SJCRH30 (cell line): ENCODE measurements around the gene IDI1. TPM values are rescaled to one million over a fixed set of nuclear protein-coding genes. Genes with fewer than 3 reads are reported as not detected.
"Not testable (repeated sequence)": the region's sequence is repeated elsewhere in the genome, so short reads cannot be mapped to it uniquely, and the experiment has no call there.

Source experiments
- DNase-seq, 2 experiments: peaks; one replicate each; pipeline ENCODE4 v3.0.0-alpha.2; 2015 to 2020
- H3K27ac ChIP-seq: fragments of 250-450 bp; sonication (Bioruptor Pico); 2 replicates; pipeline ENCODE4 v1.5.1; 2020; ENCODE audit warnings: mild to moderate bottlenecking, moderate library complexity
- H3K27me3 ChIP-seq: fragments of 250-450 bp; sonication (Bioruptor Pico); 2 replicates; pipeline ENCODE4 v1.5.1; 2020; ENCODE audit warnings: mild to moderate bottlenecking, moderate library complexity
- H3K36me3 ChIP-seq: fragments of 250-450 bp; sonication (Bioruptor Pico); 2 replicates; pipeline ENCODE4 v1.5.1; 2020; ENCODE audit warnings: mild to moderate bottlenecking, moderate library complexity
- H3K4me1 ChIP-seq: fragments of 250-450 bp; sonication (Bioruptor Pico); 2 replicates; pipeline ENCODE4 v1.5.1; 2020; ENCODE audit warnings: mild to moderate bottlenecking, moderate library complexity
- H3K4me3 ChIP-seq: fragments of 250-450 bp; sonication (Bioruptor Pico); 2 replicates; pipeline ENCODE4 v1.5.1; 2020; ENCODE audit warnings: mild to moderate bottlenecking, moderate library complexity
- H3K9me3 ChIP-seq: fragments of 250-450 bp; sonication (Bioruptor Pico); replicated peaks from 2 replicates; pipeline ENCODE4 v1.5.1; 2020; ENCODE audit warnings: mild to moderate bottlenecking, moderate library complexity
- total RNA-seq: library from RNA; depleted of rRNA; stranded (reverse); fragments of >200 nt; shearing (Covaris generic); gene quantifications from 2 replicates; pipeline ENCODE4 v1.2.3, GENCODE V29; 2014

IDI1 gene
- total RNA-seq, 1 experiment from 2014 or later: 70.0 TPM

GRCh38 chr10:1050554-1050953 lies 1.6 kb upstream of the IDI1 start:
- H3K4me1 ChIP-seq: no peaks in the 10 kb centered on the region
- peak overlapping the region; percentile 70; the same call in 1 of the 2 replicates for H3K4me3 ChIP-seq
- peaks cover 20% of the 10 kb centered on the region for H3K36me3 ChIP-seq
- DNase-seq: no peak
- no peaks in the 10 kb centered on the region for H3K27me3 ChIP-seq
- H3K9me3 ChIP-seq: no peaks in the 10 kb centered on the region
- H3K27ac ChIP-seq: no peak overlapping the region

GRCh38 chr10:1050145-1050544 lies 1.2 kb upstream of the IDI1 start:
- Histone ChIP-seq H3K36me3 (peaks cover 20% of the 10 kb centered on the region), H3K4me1 (no peaks in the 10 kb centered on the region), H3K4me3 (peak overlapping the region; percentile 70), H3K27ac (no peak overlapping the region), H3K27me3 (no peaks in the 10 kb centered on the region), H3K9me3 (no peaks in the 10 kb centered on the region)
- no peak for DNase-seq

- Histone ChIP-seq H3K9me3 (no peaks in the 10 kb centered on the region), H3K27ac (peak overlapping the region; percentile 83), H3K4me1 (no peaks in the 10 kb centered on the region), H3K4me3 (peak overlapping the region; percentile 70), H3K36me3 (peaks cover 20% of the 10 kb centered on the region), H3K27me3 (no peaks in the 10 kb centered on the region)
- DNase-seq: peak in 1 of 2 experiments; percentile 31
Observed at GRCh38 chr10:1049425-1049958, 573 bp upstream of the IDI1 start.

GRCh38 chr10:1048349-1048731 lies 579 bp downstream of the IDI1 start:
- H3K9me3 ChIP-seq: no peaks in the 10 kb centered on the region
- no peak for DNase-seq
- H3K27me3 ChIP-seq: no peaks in the 10 kb centered on the region
- peaks cover 21% of the 10 kb centered on the region for H3K36me3 ChIP-seq
- H3K4me1 ChIP-seq: no peaks in the 10 kb centered on the region
- peak overlapping the region; percentile 70 for H3K4me3 ChIP-seq
- peak overlapping the region; percentile 83 for H3K27ac ChIP-seq

GRCh38 chr10:1047937-1048336 lies 982 bp downstream of the IDI1 start:
- peak overlapping the region; percentile 70 for H3K4me3 ChIP-seq
- no peaks in the 10 kb centered on the region for H3K4me1 ChIP-seq
- no peaks in the 10 kb centered on the region for H3K27me3 ChIP-seq
- DNase-seq: peak in 1 of 2 experiments; percentile 22
- peaks cover 25% of the 10 kb centered on the region for H3K36me3 ChIP-seq
- H3K9me3 ChIP-seq: no peaks in the 10 kb centered on the region
- H3K27ac ChIP-seq: peak overlapping the region; percentile 83

- no peaks in the 10 kb centered on the region for H3K9me3 ChIP-seq
- DNase-seq: no peak
- H3K4me3 ChIP-seq: no peak overlapping the region
- no peaks in the 10 kb centered on the region for H3K27me3 ChIP-seq
- H3K36me3 ChIP-seq: peaks cover 26% of the 10 kb centered on the region
- no peak overlapping the region for H3K27ac ChIP-seq
- H3K4me1 ChIP-seq: no peaks in the 10 kb centered on the region
Observed at GRCh38 chr10:1045415-1045814, 3.5 kb downstream of the IDI1 start.

GRCh38 chr10:1044964-1045363 lies 4.0 kb downstream of the IDI1 start:
- H3K4me3 ChIP-seq: no peak overlapping the region
- no peaks in the 10 kb centered on the region for H3K4me1 ChIP-seq
- no peaks in the 10 kb centered on the region for H3K9me3 ChIP-seq
- H3K27ac ChIP-seq: no peak overlapping the region
- peaks cover 31% of the 10 kb centered on the region for H3K36me3 ChIP-seq
- DNase-seq: no peak
- H3K27me3 ChIP-seq: no peaks in the 10 kb centered on the region

- H3K36me3 ChIP-seq: peaks cover 34% of the 10 kb centered on the region
- no peaks in the 10 kb centered on the region for H3K9me3 ChIP-seq
- no peak overlapping the region for H3K4me3 ChIP-seq
- no peaks in the 10 kb centered on the region for H3K27me3 ChIP-seq
- no peak for DNase-seq
- H3K27ac ChIP-seq: no peak overlapping the region
- H3K4me1 ChIP-seq: no peaks in the 10 kb centered on the region
Observed at GRCh38 chr10:1044146-1044545, 4.8 kb downstream of the IDI1 start.

- H3K27ac ChIP-seq: no peak overlapping the region
Observed at GRCh38 chr10:1043532-1043995, 5.4 kb downstream of the IDI1 start.

GRCh38 chr10:1041514-1041913 lies 7.4 kb downstream of the IDI1 start:
- Histone ChIP-seq H3K9me3 (no peaks in the 10 kb centered on the region), H3K27ac (no peak overlapping the region), H3K4me3 (no peak overlapping the region), H3K27me3 (no peaks in the 10 kb centered on the region), H3K4me1 (no peaks in the 10 kb centered on the region), H3K36me3 (peaks cover 34% of the 10 kb centered on the region)
- DNase-seq: no peak

More at GRCh38 chr10:1043532-1043995, 5.4 kb downstream of the IDI1 start:
- DNase-seq: no peak
- no peaks in the 10 kb centered on the region for H3K4me1 ChIP-seq
- H3K9me3 ChIP-seq: no peaks in the 10 kb centered on the region
- peaks cover 34% of the 10 kb centered on the region for H3K36me3 ChIP-seq
- no peaks in the 10 kb centered on the region for H3K27me3 ChIP-seq
- H3K4me3 ChIP-seq: no peak overlapping the region

GRCh38 chr10:1040133-1040532 lies 8.8 kb downstream of the IDI1 start:
- Histone ChIP-seq H3K27ac (no peak overlapping the region), H3K36me3 (peaks cover 31% of the 10 kb centered on the region), H3K4me1 (no peaks in the 10 kb centered on the region), H3K27me3 (no peaks in the 10 kb centered on the region), H3K9me3 (no peaks in the 10 kb centered on the region), H3K4me3 (no peak overlapping the region)
- DNase-seq: no peak

GRCh38 chr10:1038769-1039168 lies 10.2 kb downstream of the IDI1 start:
- H3K36me3 ChIP-seq: peaks cover 30% of the 10 kb centered on the region
- DNase-seq: not testable (repeated sequence)

GRCh38 chr10:1037098-1037497 lies 11.8 kb downstream of the IDI1 start:
- Histone ChIP-seq H3K9me3 (no peaks in the 10 kb centered on the region), H3K4me1 (no peaks in the 10 kb centered on the region), H3K27ac (no peak overlapping the region)

More at GRCh38 chr10:1038769-1039168, 10.2 kb downstream of the IDI1 start:
- H3K4me3 ChIP-seq, H3K27ac ChIP-seq, H3K4me1 ChIP-seq, H3K9me3 ChIP-seq, H3K27me3 ChIP-seq: not testable (repeated sequence)

GRCh38 chr10:1036341-1036791 lies 12.6 kb downstream of the IDI1 start:
- H3K36me3 ChIP-seq: peaks cover 12% of the 10 kb centered on the region; the same call in 1 of the 2 replicates
- H3K27ac ChIP-seq: no peak overlapping the region
- H3K4me3 ChIP-seq: no peak overlapping the region
- H3K27me3 ChIP-seq: no peaks in the 10 kb centered on the region
- no peaks in the 10 kb centered on the region for H3K4me1 ChIP-seq
- H3K9me3 ChIP-seq: no peaks in the 10 kb centered on the region
- no peak for DNase-seq

More at GRCh38 chr10:1037098-1037497, 11.8 kb downstream of the IDI1 start:
- no peaks in the 10 kb centered on the region for H3K27me3 ChIP-seq
- no peak overlapping the region for H3K4me3 ChIP-seq
- H3K36me3 ChIP-seq: peaks cover 13% of the 10 kb centered on the region
- DNase-seq: no peak

GRCh38 chr10:1035201-1035600 lies 13.7 kb downstream of the IDI1 start:
- DNase-seq: no peak
- Histone ChIP-seq H3K36me3 (peaks cover 6% of the 10 kb centered on the region; the same call in 1 of the 2 replicates), H3K27me3 (no peaks in the 10 kb centered on the region), H3K4me1 (no peaks in the 10 kb centered on the region), H3K4me3 (no peak overlapping the region), H3K27ac (no peak overlapping the region), H3K9me3 (no peaks in the 10 kb centered on the region)

- Histone ChIP-seq H3K4me1 (no peaks in the 10 kb centered on the region), H3K27ac (no peak overlapping the region), H3K36me3 (peaks cover 2% of the 10 kb centered on the region; the same call in 1 of the 2 replicates), H3K27me3 (no peaks in the 10 kb centered on the region), H3K4me3 (no peak overlapping the region), H3K9me3 (no peaks in the 10 kb centered on the region)
- no peak for DNase-seq
Observed at GRCh38 chr10:1034758-1035157, 14.2 kb downstream of the IDI1 start.
